Hepatocyte (in vitro differentiated cells): ENCODE measurements around the gene KCNK15. TPM values are rescaled to one million over a fixed set of nuclear protein-coding genes. Genes with fewer than 3 reads are reported as not detected.

Experiments used
- DNase-seq: peaks from one replicate; pipeline ENCODE4 v3.0.0-alpha.2; 2016; ENCODE audit warnings: low spot score
- H2AFZ ChIP-seq: fragments of 200-600 bp; sonication (generic); 2 replicates; pipeline ENCODE4 v1.6.0; 2016; ENCODE audit warnings: antibody characterized with exemption, mild to moderate bottlenecking
- H3K27ac ChIP-seq: fragments of 200-600 bp; sonication (generic); 2 replicates; pipeline ENCODE4 v1.5.1; 2016; ENCODE audit warnings: mild to moderate bottlenecking
- H3K27me3 ChIP-seq: fragments of 200-600 bp; sonication (generic); 2 replicates; pipeline ENCODE4 v1.6.1; 2016
- H3K36me3 ChIP-seq: fragments of 200-600 bp; sonication (generic); replicated peaks from 2 replicates; pipeline ENCODE4 v1.5.1; 2016; ENCODE audit warnings: low read depth; ENCODE audit not compliant: insufficient read depth
- H3K4me1 ChIP-seq: fragments of 200-600 bp; sonication (generic); 2 replicates; pipeline ENCODE4 v1.5.1; 2016; ENCODE audit warnings: mild to moderate bottlenecking, moderate library complexity; ENCODE audit not compliant: insufficient read depth
- H3K4me2 ChIP-seq: fragments of 200-600 bp; sonication (generic); 2 replicates; pipeline ENCODE4 v1.6.0; 2016
- H3K4me3 ChIP-seq: fragments of 200-600 bp; sonication (generic); 2 replicates; pipeline ENCODE4 v1.5.1; 2016; ENCODE audit warnings: mild to moderate bottlenecking
- H3K79me2 ChIP-seq: fragments of 200-600 bp; sonication (generic); 2 replicates; pipeline ENCODE4 v1.6.0; 2017; ENCODE audit warnings: mild to moderate bottlenecking
- H3K9me2 ChIP-seq: fragments of 200-600 bp; sonication (generic); replicated peaks from 2 replicates; pipeline ENCODE4 v1.6.0; 2017; ENCODE audit warnings: mild to moderate bottlenecking; ENCODE audit not compliant: insufficient read depth
- H3K9me3 ChIP-seq: fragments of 200-600 bp; sonication (generic); 2 replicates; pipeline ENCODE4 v1.5.1; 2016; ENCODE audit warnings: low read depth, mild to moderate bottlenecking
- H4K20me1 ChIP-seq: fragments of 200-600 bp; sonication (generic); 2 replicates; pipeline ENCODE4 v1.6.0; 2016; ENCODE audit warnings: mild to moderate bottlenecking; ENCODE audit not compliant: insufficient read depth, poor library complexity, severe bottlenecking
- EZH2 ChIP-seq: fragments of 200-600 bp; sonication (generic); IDR thresholded peaks from 2 replicates; pipeline ENCODE4 v1.6.1; 2016; ENCODE audit warnings: antibody characterized with exemption, mild to moderate bottlenecking, borderline replicate concordance
- EZH2phosphoT487 ChIP-seq: fragments of 200-600 bp; sonication (generic); IDR thresholded peaks from one replicate; pipeline ENCODE4 v1.6.1; 2018; ENCODE audit warnings: antibody characterized with exemption, mild to moderate bottlenecking, low read depth, moderate library complexity; ENCODE audit not compliant: unreplicated experiment, severe bottlenecking
- WGBS: methylation state at CpG from one replicate; pipeline ENCODE4 v1.1.6; 2016; ENCODE audit warnings: low lambda C conversion rate; ENCODE audit errors: missing lambda C conversion rate; 5-methylcytosine and 5-hydroxymethylcytosine counted together
- polyA plus RNA-seq: library from polyadenylated mRNA; unstranded; fragments of >200 nt; fragmentation: Nextera tagmentation; extraction: Ambion mirVana; gene quantifications from 2 replicates; pipeline ENCODE4 v1.2.1, GENCODE V29; 2016
- total RNA-seq: library from RNA; depleted of rRNA; stranded (reverse); fragments of >200 nt; gene quantifications from 2 replicates; pipeline ENCODE4 v1.2.3, GENCODE V29; 2014
- TF ChIP-seq, protein P1 (sequence below): fragments of 200-600 bp; sonication (generic); IDR thresholded peaks from 2 replicates; pipeline ENCODE4 v1.5.1; 2016; ENCODE audit warnings: antibody characterized with exemption, mild to moderate bottlenecking; ENCODE audit not compliant: poor library complexity

KCNK15 gene
- total and polyA plus RNA-seq, 2 experiments from 2014 or later, result 1.7 to 4.3 TPM

DNA sequence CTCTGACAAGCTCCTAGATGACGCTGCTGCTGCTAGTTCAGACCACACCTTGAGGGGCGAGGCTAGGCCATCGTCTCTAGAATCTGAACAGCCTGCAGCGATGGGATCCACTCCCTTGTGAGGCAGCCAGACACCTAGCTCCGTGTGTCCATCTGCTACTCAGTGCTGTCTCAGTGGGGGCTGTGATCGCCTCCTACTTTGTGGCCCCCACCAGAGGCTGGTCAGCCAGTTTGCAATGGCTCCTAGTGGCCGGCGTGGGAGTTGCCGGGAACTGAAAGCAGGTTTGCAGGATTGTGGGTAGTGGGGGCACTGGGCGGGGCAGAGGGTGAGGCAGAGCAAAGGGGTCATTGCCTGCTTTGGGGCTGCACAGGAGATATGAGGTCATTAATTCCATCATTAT is 27.7 kb upstream of the KCNK15 start:
- TF ChIP-seq, protein P1, sequence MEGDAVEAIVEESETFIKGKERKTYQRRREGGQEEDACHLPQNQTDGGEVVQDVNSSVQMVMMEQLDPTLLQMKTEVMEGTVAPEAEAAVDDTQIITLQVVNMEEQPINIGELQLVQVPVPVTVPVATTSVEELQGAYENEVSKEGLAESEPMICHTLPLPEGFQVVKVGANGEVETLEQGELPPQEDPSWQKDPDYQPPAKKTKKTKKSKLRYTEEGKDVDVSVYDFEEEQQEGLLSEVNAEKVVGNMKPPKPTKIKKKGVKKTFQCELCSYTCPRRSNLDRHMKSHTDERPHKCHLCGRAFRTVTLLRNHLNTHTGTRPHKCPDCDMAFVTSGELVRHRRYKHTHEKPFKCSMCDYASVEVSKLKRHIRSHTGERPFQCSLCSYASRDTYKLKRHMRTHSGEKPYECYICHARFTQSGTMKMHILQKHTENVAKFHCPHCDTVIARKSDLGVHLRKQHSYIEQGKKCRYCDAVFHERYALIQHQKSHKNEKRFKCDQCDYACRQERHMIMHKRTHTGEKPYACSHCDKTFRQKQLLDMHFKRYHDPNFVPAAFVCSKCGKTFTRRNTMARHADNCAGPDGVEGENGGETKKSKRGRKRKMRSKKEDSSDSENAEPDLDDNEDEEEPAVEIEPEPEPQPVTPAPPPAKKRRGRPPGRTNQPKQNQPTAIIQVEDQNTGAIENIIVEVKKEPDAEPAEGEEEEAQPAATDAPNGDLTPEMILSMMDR, result peak; percentile 15
- TF ChIP-seq EZH2, result no peak
- no peaks in the 10 kb centered on the region for H3K79me2 ChIP-seq
- H4K20me1 ChIP-seq, result no peaks in the 10 kb centered on the region
- 60% methylated on average over 10 of the region's 10 CpGs for WGBS
- no peak overlapping the region for H3K27ac ChIP-seq
- H3K4me2 ChIP-seq, result no peak overlapping the region
- DNase-seq, result no peak
- no peaks in the 10 kb centered on the region for H3K4me1 ChIP-seq
- H2AFZ ChIP-seq, result no peak overlapping the region
- no peak overlapping the region for H3K4me3 ChIP-seq
- no peaks in the 10 kb centered on the region for H3K27me3 ChIP-seq
- no peaks in the 10 kb centered on the region for H3K36me3 ChIP-seq
- no peaks in the 10 kb centered on the region for H3K9me3 ChIP-seq
- H3K9me2 ChIP-seq, result no peaks in the 10 kb centered on the region

DNA sequence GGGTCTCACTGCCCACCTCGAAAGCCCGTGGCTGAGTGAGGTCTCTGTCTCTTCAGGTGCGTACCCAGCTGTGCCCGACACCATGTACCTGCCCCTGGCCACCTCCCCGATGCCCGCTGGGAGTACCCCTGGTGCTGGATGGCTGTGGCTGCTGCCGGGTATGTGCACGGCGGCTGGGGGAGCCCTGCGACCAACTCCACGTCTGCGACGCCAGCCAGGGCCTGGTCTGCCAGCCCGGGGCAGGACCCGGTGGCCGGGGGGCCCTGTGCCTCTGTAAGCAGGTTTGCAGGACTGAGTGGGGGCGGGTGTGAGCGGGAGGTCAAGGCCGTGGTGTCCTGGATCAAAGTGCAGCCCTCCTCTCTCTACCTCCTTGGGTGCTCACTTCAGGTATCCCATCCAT is 25.8 kb upstream of the KCNK15 start:
- Histone ChIP-seq H3K27ac (no peak overlapping the region), H3K4me3 (no peak overlapping the region), H3K9me3 (no peaks in the 10 kb centered on the region), H3K79me2 (no peaks in the 10 kb centered on the region), H3K27me3 (no peaks in the 10 kb centered on the region), H4K20me1 (no peaks in the 10 kb centered on the region), H2AFZ (no peak overlapping the region), H3K4me2 (no peak overlapping the region), H3K9me2 (no peaks in the 10 kb centered on the region), H3K4me1 (no peaks in the 10 kb centered on the region), H3K36me3 (no peaks in the 10 kb centered on the region)
- DNase-seq, result no peak
- TF ChIP-seq EZH2 (no peak), EZH2phosphoT487 (no peak)
- TF ChIP-seq, protein P1, result no peak
- 89% methylated on average over 19 of the region's 19 CpGs for WGBS

DNA sequence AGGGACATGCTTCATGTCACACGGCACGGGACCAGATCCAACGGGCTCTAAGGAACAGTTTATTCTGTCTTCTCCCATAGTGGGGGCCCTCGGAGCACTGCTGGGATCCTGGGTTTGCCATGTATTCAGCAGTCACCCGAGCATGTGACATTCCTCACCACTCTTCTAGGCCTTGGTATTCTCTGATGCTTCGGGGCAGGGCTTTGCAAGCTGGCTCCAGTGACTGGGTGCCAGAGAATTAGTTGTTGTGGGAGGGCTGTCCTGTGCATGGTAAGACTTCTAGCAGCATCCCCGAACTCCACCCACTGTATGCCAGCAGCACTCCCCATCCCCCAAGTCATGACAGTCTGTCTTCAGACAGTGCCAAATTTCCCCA is 25.1 kb upstream of the KCNK15 start:
- no peak overlapping the region for H3K4me2 ChIP-seq
- H3K9me3 ChIP-seq, result no peaks in the 10 kb centered on the region
- H3K9me2 ChIP-seq, result no peaks in the 10 kb centered on the region
- H2AFZ ChIP-seq, result no peak overlapping the region
- no peak overlapping the region for H3K27ac ChIP-seq
- no peaks in the 10 kb centered on the region for H3K27me3 ChIP-seq
- no peaks in the 10 kb centered on the region for H3K79me2 ChIP-seq
- H4K20me1 ChIP-seq, result no peaks in the 10 kb centered on the region
- TF ChIP-seq EZH2phosphoT487 (no peak), EZH2 (no peak)
- TF ChIP-seq, protein P1, result no peak
- no peaks in the 10 kb centered on the region for H3K4me1 ChIP-seq
- no peaks in the 10 kb centered on the region for H3K36me3 ChIP-seq
- DNase-seq, result no peak
- 79% methylated on average over 7 of the region's 7 CpGs for whole genome bisulfite sequencing
- no peak overlapping the region for H3K4me3 ChIP-seq
